ENCODE measurements around the gene ELL. TPM values are rescaled to one million over a fixed set of nuclear protein-coding genes. Genes with fewer than 3 reads are reported as not detected.

ELL gene
- total and polyA plus RNA-seq, 2 experiments from 2014 or later, result 11.3 to 20.1 TPM

- Histone ChIP-seq H3K27ac (ENCODE audit: low read depth) (peak overlapping the region; percentile 66; the same call in 1 of the 2 replicates), H4K20me1 (replicated peaks; ENCODE audit: insufficient read depth) (peaks cover 33% of the 10 kb centered on the region), H2AFZ (no peak overlapping the region), H3K4me1 (ENCODE audit: insufficient read depth) (peaks cover 4% of the 10 kb centered on the region; the same call in 1 of the 2 replicates), H3K9me2 (ENCODE audit: insufficient read depth) (no peaks in the 10 kb centered on the region), H3K27me3 (ENCODE audit: insufficient read depth) (no peaks in the 10 kb centered on the region), H3K4me3 (peak overlapping the region; percentile 87), H3K4me2 (peak overlapping the region; percentile 99), H3K36me3 (ENCODE audit: insufficient read depth) (no peaks in the 10 kb centered on the region), H3K79me2 (replicated peaks; ENCODE audit: insufficient read depth) (peaks cover 58% of the 10 kb centered on the region), H3F3A (replicated peaks; ENCODE audit: low read depth) (peaks cover 12% of the 10 kb centered on the region)
- Mint-ChIP-seq H3K9me3 (no peaks in the 10 kb centered on the region), H3K27me3 (ENCODE audit: insufficient read depth, low read depth, poor library complexity) (peaks cover 17% of the 10 kb centered on the region), H3K4me1 (peaks cover 15% of the 10 kb centered on the region), H3K36me3 (ENCODE audit: low read depth) (no peaks in the 10 kb centered on the region), H3K27ac (no peak overlapping the region), H3K4me3 (peak overlapping the region; percentile 90)
- TF ChIP-seq CTCF (conservative IDR thresholded peaks at IDR 0.05; ENCODE audit: low read depth in 2 of 2) (peak; percentile 73 to 74), STAT1 (IDR thresholded peaks at IDR 0.05; ENCODE audit: unreplicated experiment) (no peak), EZH2 (IDR thresholded peaks at IDR 0.05; ENCODE audit: low read depth, unreplicated experiment) (no peak), REST (IDR thresholded peaks at IDR 0.05; ENCODE audit: unreplicated experiment) (no peak), ZNF331 (CRISPR knock-in tag; IDR thresholded peaks at IDR 0.05; ENCODE audit: low read depth) (no peak)
- ATAC-seq (peak; percentile 32), DNase-seq (ENCODE audit: low spot score) (peak; percentile 85)
These were observed 1.7 kb downstream of the ELL start for GRCh38 chr19:18519962-18520847.

GRCh38 chr19:18518639-18519038, 3.2 kb downstream of the ELL start:
- no peak overlapping the region for H3K4me3 ChIP-seq
- H3K27me3 ChIP-seq (ENCODE audit: insufficient read depth), result no peaks in the 10 kb centered on the region
- ATAC-seq (no peak), DNase-seq (ENCODE audit: low spot score) (no peak)
- Mint-ChIP-seq H3K27me3 (ENCODE audit: insufficient read depth, low read depth, poor library complexity) (peaks cover 17% of the 10 kb centered on the region), H3K27ac (no peak overlapping the region), H3K4me3 (no peak overlapping the region), H3K4me1 (peaks cover 16% of the 10 kb centered on the region), H3K9me3 (no peaks in the 10 kb centered on the region), H3K36me3 (ENCODE audit: low read depth) (no peaks in the 10 kb centered on the region)
- peaks cover 72% of the 10 kb centered on the region for H3K79me2 ChIP-seq (replicated peaks; ENCODE audit: insufficient read depth)
- H2AFZ ChIP-seq, result no peak overlapping the region
- H3F3A ChIP-seq (replicated peaks; ENCODE audit: low read depth), result peaks cover 9% of the 10 kb centered on the region
- peaks cover 4% of the 10 kb centered on the region; the same call in 1 of the 2 replicates for H3K4me1 ChIP-seq (ENCODE audit: insufficient read depth)
- H3K27ac ChIP-seq (ENCODE audit: low read depth), result no peak overlapping the region
- H4K20me1 ChIP-seq (replicated peaks; ENCODE audit: insufficient read depth), result peaks cover 39% of the 10 kb centered on the region
- H3K36me3 ChIP-seq (ENCODE audit: insufficient read depth), result no peaks in the 10 kb centered on the region
- H3K4me2 ChIP-seq, result no peak overlapping the region
- no peaks in the 10 kb centered on the region for H3K9me2 ChIP-seq (ENCODE audit: insufficient read depth)
- no peak for TF ChIP-seq NANOG (IDR thresholded peaks at IDR 0.05; ENCODE audit: borderline replicate concordance)
- TF ChIP-seq CTCF (conservative IDR thresholded peaks at IDR 0.05; ENCODE audit: low read depth in 2 of 2), result no peak
- TF ChIP-seq POLR2AphosphoS5 (IDR thresholded peaks at IDR 0.05; ENCODE audit: low read depth), result no peak
- no peak for TF ChIP-seq ETS1 (IDR thresholded peaks at IDR 0.05)
- TF ChIP-seq ZNF331 (CRISPR knock-in tag; IDR thresholded peaks at IDR 0.05; ENCODE audit: low read depth), result no peak
- TF ChIP-seq EZH2 (IDR thresholded peaks at IDR 0.05; ENCODE audit: low read depth, unreplicated experiment), result no peak
- TF ChIP-seq REST (IDR thresholded peaks at IDR 0.05; ENCODE audit: unreplicated experiment), result no peak
- TF ChIP-seq ZNF114 (CRISPR knock-in tag; IDR thresholded peaks at IDR 0.05), result no peak
